Esophagus muscularis mucosa (tissue), 4 donors: Measurements from ENCODE around the gene PRELID3B. TPM values are rescaled to one million over a fixed set of nuclear protein-coding genes. Genes with fewer than 3 reads are reported as not detected.

Source experiments
- DNase-seq: peaks from one replicate; pipeline ENCODE4 v3.0.0-alpha.2; 2017; ENCODE audit errors: extremely low spot score
- H3K27ac ChIP-seq, 4 donors: fragments of 200-600 bp; sonication (generic); replicated peaks in 1 of 4; 1 replicate in 3 of 4; 2 replicates in 1 of 4; pipeline ENCODE4 v1.5.1; 2016 to 2019; ENCODE audit warnings: mild to moderate bottlenecking in 1 of 4
- H3K27me3 ChIP-seq, 4 donors: fragments of 200-600 bp; sonication (generic); one replicate each; pipeline versions ENCODE4 v1.5.1 to v1.6.0; 2016 to 2019
- H3K36me3 ChIP-seq, 4 donors: fragments of 200-600 bp; sonication (generic); one replicate each; pipeline ENCODE4 v1.5.1; 2016 to 2019
- H3K4me1 ChIP-seq, 4 donors: fragments of 200-600 bp; sonication (generic); one replicate each; pipeline ENCODE4 v1.5.1; 2016 to 2019
- H3K4me3 ChIP-seq, 4 donors: fragments of 200-600 bp; sonication (generic); 1 replicate in 2 of 4; 2 replicates in 2 of 4; pipeline ENCODE4 v1.5.1; 2016 to 2019; ENCODE audit warnings: mild to moderate bottlenecking in 4 of 4, moderate library complexity in 1 of 4
- H3K9me3 ChIP-seq, 4 donors: fragments of 200-600 bp; sonication (generic); 1 replicate in 3 of 4; 2 replicates in 1 of 4; pipeline ENCODE4 v1.5.1; 2016 to 2019
- EP300 ChIP-seq: sonication (generic); formaldehyde crosslinking; IDR thresholded peaks from one replicate; pipeline ENCODE4 v1.6.1; 2017; ENCODE audit warnings: antibody characterized with exemption
- POLR2A ChIP-seq: fragments of 450-650 bp; IDR thresholded peaks from one replicate; pipeline ENCODE4 v1.6.1; 2017; ENCODE audit warnings: antibody characterized with exemption, moderate library complexity, mild to moderate bottlenecking, low read depth
- POLR2AphosphoS5 ChIP-seq, 2 donors: sonication (generic); formaldehyde crosslinking; IDR thresholded peaks; one replicate each; pipeline ENCODE4 v1.6.1; 2017; ENCODE audit warnings: antibody characterized with exemption in 2 of 2
- WGBS: methylation state at CpG from one replicate; pipeline ENCODE4 v1.1.5; 2018; 5-methylcytosine and 5-hydroxymethylcytosine counted together
- intact Hi-C: fragments of 100-400 bp; cut with DNase I; formaldehyde crosslinking; loops from one replicate; pipeline ENCODE4 v1.15.1; 2023
- total RNA-seq, 4 donors: library from RNA; depleted of rRNA; stranded (reverse); fragments of >200 nt; gene quantifications; one replicate each; pipeline versions ENCODE4 v1.1.0 to v1.2.1, GENCODE V29; 2016
- TF ChIP-seq, protein P1 (sequence below), 3 experiments: fragments of 200-600 bp in 2 of 3; fragments of 450-650 bp in 1 of 3; sonication (generic) in 2 of 3; IDR thresholded peaks; one replicate each; pipeline ENCODE4 v1.5.1; 2017 to 2019; ENCODE audit warnings: antibody characterized with exemption in 3 of 3, mild to moderate bottlenecking in 2 of 3, moderate library complexity in 1 of 3

The PRELID3B gene
- total RNA-seq, result 10 to 100 TPM; 32.0 to 48.4 (median 36.6) TPM

DNA sequence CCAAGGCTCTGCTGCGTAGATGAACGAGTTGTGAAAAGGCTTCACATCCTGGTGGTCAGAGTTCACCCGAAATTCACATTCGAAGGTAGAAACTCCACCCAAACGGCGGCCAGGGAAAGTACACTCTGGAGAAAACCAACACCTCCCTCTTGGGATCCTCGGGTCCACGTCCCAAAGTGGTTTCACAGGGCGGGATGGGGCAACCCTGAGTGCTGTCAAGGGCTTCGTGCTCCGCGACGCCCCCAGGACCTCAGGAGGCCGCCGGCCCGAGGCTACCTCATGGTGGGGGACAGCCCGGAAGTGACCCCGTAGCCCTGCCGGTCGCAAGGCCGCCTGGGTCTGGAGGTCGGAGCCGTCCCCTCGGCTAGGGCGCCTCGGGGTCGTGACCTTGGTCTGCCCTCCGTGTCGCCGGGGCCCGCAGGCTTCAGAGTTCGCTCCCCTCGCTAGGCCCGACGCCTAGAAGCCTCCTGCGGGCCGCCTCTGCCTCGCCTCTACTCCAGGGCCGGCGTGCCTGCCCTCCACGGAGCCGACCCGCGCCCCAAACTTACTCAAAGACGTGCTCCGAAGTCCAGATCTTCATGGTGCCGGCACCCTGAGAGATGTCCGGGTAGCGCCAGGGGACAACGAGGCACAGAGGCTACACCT is at the start of gene PRELID3B:
Gene PRELID3B (minus strand): TSS at position 636 of the 645 bp plus-strand sequence. CDS start 56 bp downstream, at position 580.
- H3K36me3 ChIP-seq, result peaks cover 4 to 20% (median 9%) of the 10 kb centered on the region in 4 donors
- peak; percentile 87 for DNase-seq
- no peaks in the 10 kb centered on the region for H3K27me3 ChIP-seq
- peak; percentile 49 for TF ChIP-seq POLR2A
- TF ChIP-seq, protein P1, sequence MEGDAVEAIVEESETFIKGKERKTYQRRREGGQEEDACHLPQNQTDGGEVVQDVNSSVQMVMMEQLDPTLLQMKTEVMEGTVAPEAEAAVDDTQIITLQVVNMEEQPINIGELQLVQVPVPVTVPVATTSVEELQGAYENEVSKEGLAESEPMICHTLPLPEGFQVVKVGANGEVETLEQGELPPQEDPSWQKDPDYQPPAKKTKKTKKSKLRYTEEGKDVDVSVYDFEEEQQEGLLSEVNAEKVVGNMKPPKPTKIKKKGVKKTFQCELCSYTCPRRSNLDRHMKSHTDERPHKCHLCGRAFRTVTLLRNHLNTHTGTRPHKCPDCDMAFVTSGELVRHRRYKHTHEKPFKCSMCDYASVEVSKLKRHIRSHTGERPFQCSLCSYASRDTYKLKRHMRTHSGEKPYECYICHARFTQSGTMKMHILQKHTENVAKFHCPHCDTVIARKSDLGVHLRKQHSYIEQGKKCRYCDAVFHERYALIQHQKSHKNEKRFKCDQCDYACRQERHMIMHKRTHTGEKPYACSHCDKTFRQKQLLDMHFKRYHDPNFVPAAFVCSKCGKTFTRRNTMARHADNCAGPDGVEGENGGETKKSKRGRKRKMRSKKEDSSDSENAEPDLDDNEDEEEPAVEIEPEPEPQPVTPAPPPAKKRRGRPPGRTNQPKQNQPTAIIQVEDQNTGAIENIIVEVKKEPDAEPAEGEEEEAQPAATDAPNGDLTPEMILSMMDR (IDR thresholded peaks at IDR 0.05), result no peak
- TF ChIP-seq EP300, result no peak
- peak in 1 of 2 donors; percentile 85 for TF ChIP-seq POLR2AphosphoS5 (IDR thresholded peaks at IDR 0.05)
- intact Hi-C loops, result loop anchor here (5.0 kb wide), 1 partner anchor 155 kb away; no protein-coding TSS in a partner anchor
- peaks cover 32 to 41% (median 37%) of the 10 kb centered on the region in 4 donors for H3K4me1 ChIP-seq
- 9% methylated on average over 27 of the region's 50 CpGs for WGBS
- peak within 1 kb of the TSS; percentile 78 to 85 (median 80) for H3K27ac ChIP-seq
- peak within 1 kb of the TSS; percentile 63 to 88 (median 78) for H3K4me3 ChIP-seq
- H3K9me3 ChIP-seq, result no peaks in the 10 kb centered on the region

DNA sequence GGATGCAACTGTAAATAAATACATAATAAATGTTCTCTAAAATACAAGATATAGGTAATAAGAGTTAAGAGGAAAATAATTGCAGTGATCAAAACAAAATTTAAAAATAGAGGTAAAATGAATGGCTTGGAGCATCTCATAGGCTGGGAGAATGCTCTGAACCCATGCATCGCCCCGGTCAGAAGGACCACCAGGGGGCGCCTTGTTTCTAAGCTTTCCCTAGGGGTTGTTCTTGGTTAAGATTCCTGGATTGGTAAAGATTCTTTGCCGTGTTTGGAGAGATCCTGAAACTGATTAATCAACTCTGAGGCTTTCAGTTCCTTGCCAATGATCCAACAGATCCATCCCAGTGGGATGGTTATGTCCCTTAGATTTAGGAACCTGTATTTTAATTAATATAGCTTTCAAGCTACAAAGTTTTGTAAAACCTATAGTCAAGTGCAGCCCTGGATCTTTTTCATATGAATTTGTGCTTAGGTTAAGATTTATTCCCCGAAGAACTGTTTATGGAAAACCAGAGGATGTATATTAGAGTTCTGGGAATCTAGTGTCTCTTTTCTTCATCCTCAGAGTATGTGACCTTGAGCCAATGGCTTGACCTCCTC is 45.3 kb upstream of the PRELID3B start:
- DNase-seq, result no peak
- Histone ChIP-seq H3K27me3 (no peaks in the 10 kb centered on the region), H3K9me3 (no peaks in the 10 kb centered on the region), H3K4me1 (peaks cover 0 to 12% (median 6%) of the 10 kb centered on the region in 4 donors), H3K27ac (no peak overlapping the region), H3K4me3 (no peak overlapping the region), H3K36me3 (no peaks in the 10 kb centered on the region)
- 8% methylated on average over 5 of the region's 5 CpGs for WGBS
- intact Hi-C loops, result loop anchor here (2.0 to 5.0 kb wide), 2 partner anchors 133 to 369 kb away; no protein-coding TSS in a partner anchor
- TF ChIP-seq, protein P1 (IDR thresholded peaks at IDR 0.05), result peak; percentile 78 to 93 (median 92)
- TF ChIP-seq EP300, result no peak
- TF ChIP-seq POLR2AphosphoS5 (IDR thresholded peaks at IDR 0.05), result no peak

DNA sequence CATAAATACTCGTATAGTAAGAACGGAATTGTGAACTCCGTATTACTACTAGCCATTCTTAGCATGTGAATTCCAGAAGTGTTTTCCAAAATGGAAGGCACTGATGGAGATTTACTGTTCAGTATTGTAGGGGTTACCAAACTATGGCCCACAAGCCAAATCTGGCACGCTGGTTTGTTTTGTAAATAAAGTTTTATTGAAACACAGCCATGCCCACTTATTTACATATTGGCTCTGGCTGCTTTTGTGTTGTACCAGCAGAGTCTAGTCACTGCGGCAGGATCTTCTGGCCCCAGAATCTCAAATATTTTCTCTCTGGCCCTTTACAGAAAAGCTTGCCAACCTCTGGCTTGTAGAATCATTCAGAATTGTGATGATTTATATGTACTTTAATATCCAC is 44.3 kb upstream of the PRELID3B start:
- WGBS, result 94% methylated on average over 5 of the region's 5 CpGs
- H3K4me1 ChIP-seq, result peaks cover 0 to 12% (median 6%) of the 10 kb centered on the region in 4 donors

DNA sequence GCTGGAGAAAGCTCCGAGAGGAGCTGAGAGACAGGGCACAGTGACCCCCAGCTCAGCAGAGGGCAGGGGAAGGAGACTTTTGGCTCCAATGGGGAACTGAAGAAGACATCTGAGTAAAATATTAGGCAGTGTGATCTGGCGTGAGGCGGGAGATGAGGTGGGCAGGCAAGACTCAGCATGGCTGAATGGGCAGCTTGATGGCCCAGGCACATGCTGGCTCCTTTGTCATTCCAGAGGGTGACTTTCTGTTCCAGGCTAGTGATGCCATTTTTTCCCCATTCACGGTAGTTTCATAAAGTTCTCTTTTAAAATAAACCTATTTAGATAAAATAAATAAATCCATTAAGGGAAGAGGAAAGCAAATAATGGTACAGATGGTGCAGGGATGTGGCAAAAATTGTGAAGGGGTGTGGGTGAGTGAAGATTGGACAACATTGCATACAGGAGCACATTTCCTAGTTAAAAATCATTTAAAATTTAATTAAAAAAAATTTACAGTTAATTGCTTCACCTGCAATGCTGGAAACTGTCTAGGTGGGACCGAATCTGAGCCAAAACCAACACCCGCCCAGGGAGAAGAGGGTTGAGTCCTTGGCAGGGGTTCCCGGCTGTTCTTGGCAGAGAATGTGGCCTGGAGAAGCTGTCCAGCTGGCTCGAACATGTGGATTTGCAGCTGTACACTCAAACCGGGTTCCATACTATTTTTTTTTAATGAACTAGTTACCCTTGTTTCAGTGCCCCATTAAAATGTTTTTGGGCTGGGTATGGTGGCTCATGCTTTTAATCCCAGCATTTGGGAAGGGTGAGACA is 41.7 kb upstream of the PRELID3B start:
- DNase-seq, result no peak
- no peak for TF ChIP-seq POLR2A
- no peak for TF ChIP-seq EP300
- TF ChIP-seq, protein P1 (IDR thresholded peaks at IDR 0.05), result no peak
- TF ChIP-seq POLR2AphosphoS5 (IDR thresholded peaks at IDR 0.05), result no peak
- intact Hi-C loops, result no loop called here

More for the DNA sequence above, 44.3 kb upstream of the PRELID3B start:
- intact Hi-C loops, result loop anchor here (5.0 kb wide), 1 partner anchor 370 kb away; no protein-coding TSS in a partner anchor
- no peak for DNase-seq
- H3K27ac ChIP-seq, result no peak overlapping the region
- H3K9me3 ChIP-seq, result no peaks in the 10 kb centered on the region
- no peak overlapping the region for H3K4me3 ChIP-seq
- no peaks in the 10 kb centered on the region for H3K36me3 ChIP-seq
- no peaks in the 10 kb centered on the region for H3K27me3 ChIP-seq
- TF ChIP-seq POLR2AphosphoS5 (IDR thresholded peaks at IDR 0.05) (no peak), EP300 (no peak), POLR2A (no peak)
- TF ChIP-seq, protein P1 (IDR thresholded peaks at IDR 0.05), result no peak

More for the DNA sequence above, 41.7 kb upstream of the PRELID3B start:
- H3K4me1 ChIP-seq, result peaks cover 0 to 12% (median 6%) of the 10 kb centered on the region in 4 donors
- no peaks in the 10 kb centered on the region for H3K9me3 ChIP-seq
- H3K4me3 ChIP-seq, result no peak overlapping the region
- H3K27me3 ChIP-seq, result peaks cover 0 to 11% (median 0%) of the 10 kb centered on the region in 4 donors
- WGBS, result 42% methylated on average over 9 of the region's 9 CpGs
- no peaks in the 10 kb centered on the region for H3K36me3 ChIP-seq
- no peak overlapping the region for H3K27ac ChIP-seq
